ENCODE data around the gene TMEM198. TPM values are rescaled to one million over a fixed set of nuclear protein-coding genes. Genes with fewer than 3 reads are reported as not detected.

Gene TMEM198
- total RNA-seq, 1 experiment from 2014 or later = 1.1 TPM

DNA sequence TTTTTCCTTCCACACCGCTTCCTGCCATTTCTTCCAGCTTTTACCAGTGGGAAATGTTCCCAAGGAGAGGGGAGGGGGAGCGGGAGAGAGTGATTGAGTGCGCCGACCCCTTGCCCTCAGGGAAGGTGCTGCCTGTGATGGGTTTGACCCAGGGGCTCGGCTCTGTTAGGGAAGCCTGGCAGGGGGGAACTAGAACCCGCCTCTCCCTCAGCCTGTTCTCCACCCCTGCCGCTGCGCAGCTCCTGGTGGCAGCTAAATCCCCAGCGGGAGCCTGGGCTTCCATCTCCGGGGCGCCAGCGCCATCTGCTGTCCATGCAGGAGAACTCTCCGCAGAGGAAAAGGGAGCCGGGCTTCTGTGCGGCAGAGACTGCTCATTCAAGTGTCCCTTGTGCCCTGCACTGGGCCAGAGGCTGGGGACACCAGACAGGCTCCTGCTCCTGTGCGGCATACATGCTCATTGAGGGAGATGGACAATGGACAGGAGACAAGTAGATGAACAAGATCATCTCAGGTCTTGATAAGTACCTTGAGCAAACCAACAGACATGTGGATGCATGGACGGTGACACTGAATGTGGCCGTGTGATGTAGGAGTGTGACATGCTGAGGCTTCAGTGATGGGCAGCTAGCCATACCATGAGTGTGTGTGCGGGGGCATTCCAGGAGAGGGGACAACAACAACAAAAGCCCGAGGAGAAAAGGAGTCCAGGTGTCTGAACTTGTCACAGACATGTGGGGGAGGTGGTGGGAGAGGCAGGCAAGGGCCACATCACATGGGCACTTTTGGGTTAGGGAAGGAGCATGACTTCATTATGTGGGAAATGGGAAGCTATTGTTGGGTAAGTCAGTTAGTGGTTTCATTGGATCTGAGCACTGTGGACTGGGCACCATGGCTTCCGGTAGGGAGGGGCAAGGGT, 13.5 kb upstream of the TMEM198 start:
- Histone ChIP-seq H3K36me3 (ENCODE audit: low read depth, low read length) (no peaks in the 10 kb centered on the region), H3K4me1 (ENCODE audit: insufficient read depth, low read length) (no peaks in the 10 kb centered on the region), H3F3A (ENCODE audit: low read length, unreplicated experiment) (no peaks in the 10 kb centered on the region), H3K79me2 (ENCODE audit: low read length) (no peaks in the 10 kb centered on the region), H3K9me2 (replicated peaks; ENCODE audit: low read length) (no peaks in the 10 kb centered on the region), H3K27ac (ENCODE audit: low read length) (no peak overlapping the region), H4K20me1 (ENCODE audit: low read length) (no peaks in the 10 kb centered on the region), H3K4me3 (ENCODE audit: low read length) (peak overlapping the region; percentile 57; the same call in 1 of the 2 replicates), H3K4me2 (ENCODE audit: low read length) (peak overlapping the region; percentile 75), H2AFZ (ENCODE audit: low read length) (peak overlapping the region; percentile 65), H3K9me3 (ENCODE audit: low read length) (no peaks in the 10 kb centered on the region), H3K27me3 (ENCODE audit: low read length) (peaks cover 10% of the 10 kb centered on the region), H3K9ac (ENCODE audit: low read length) (no peak overlapping the region)
- TF ChIP-seq EZH2 (IDR thresholded peaks at IDR 0.05; ENCODE audit: low read length, unreplicated experiment) (no peak), CTCF (conservative IDR thresholded peaks at IDR 0.05; ENCODE audit: low read depth, low read length) (peak; percentile 96)
- peak; percentile 91 for DNase-seq
- ChIA-PET POLR2A (ENCODE audit: unreplicated experiment) (interaction anchor here (0.6 kb wide), 1 partner anchor 35 kb away, joined by 3 read pairs; no protein-coding TSS in a partner anchor), CTCF (interaction anchor here (0.5 to 2.2 kb wide), 22 partner anchors 8 to 529 kb away, joined by 3 to 47 read pairs (median 5); partner anchors contain the start of genes DNAJB2, DNPEP and GMPPA)
- intact Hi-C loops (cut with micrococcal nuclease) = loop anchor here (1.0 kb wide), 4 partner anchors 35 to 127 kb away; no protein-coding TSS in a partner anchor
- BruUV-seq (replicated peaks) = no TSS peak
- peak; percentile 91 for ATAC-seq

DNA sequence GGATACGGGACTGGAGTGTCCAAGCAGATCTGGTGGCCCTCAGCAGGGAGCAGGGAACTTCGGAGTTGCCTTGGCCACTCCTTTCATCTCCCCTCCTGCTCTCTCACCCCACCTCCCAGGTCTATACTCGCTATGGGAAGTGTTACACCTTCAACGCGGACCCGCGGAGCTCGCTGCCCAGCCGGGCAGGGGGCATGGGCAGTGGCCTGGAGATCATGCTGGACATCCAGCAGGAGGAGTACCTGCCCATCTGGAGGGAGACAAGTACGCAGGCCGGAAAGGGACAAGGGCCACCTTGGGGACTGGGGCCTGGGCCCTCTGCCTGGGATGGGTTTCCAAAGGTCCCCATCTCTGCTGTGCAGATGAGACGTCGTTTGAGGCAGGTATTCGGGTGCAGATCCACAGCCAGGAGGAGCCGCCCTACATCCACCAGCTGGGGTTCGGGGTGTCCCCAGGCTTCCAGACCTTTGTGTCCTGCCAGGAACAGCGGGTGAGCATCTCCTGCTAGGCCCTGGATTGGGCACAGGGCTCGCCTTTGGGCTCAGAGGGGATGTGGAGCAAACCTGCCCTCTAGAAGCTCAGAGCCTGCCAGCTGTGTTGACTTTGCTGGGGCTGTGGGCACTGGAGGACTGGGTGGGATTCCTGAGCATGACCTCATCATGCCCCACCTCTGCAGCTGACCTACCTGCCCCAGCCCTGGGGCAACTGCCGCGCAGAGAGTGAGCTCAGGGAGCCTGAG, 12.0 kb upstream of the TMEM198 start:
- no peak overlapping the region for H3K4me3 ChIP-seq (ENCODE audit: low read length)
- no peak for ATAC-seq
- H3K27me3 ChIP-seq (ENCODE audit: low read length) = peaks cover 10% of the 10 kb centered on the region
- H3K9ac ChIP-seq (ENCODE audit: low read length) = no peak overlapping the region
- H3K27ac ChIP-seq (ENCODE audit: low read length) = no peak overlapping the region
- no peaks in the 10 kb centered on the region for H3K9me3 ChIP-seq (ENCODE audit: low read length)
- H3F3A ChIP-seq (ENCODE audit: low read length, unreplicated experiment) = no peaks in the 10 kb centered on the region
- H3K79me2 ChIP-seq (ENCODE audit: low read length) = no peaks in the 10 kb centered on the region
- no peaks in the 10 kb centered on the region for H3K9me2 ChIP-seq (replicated peaks; ENCODE audit: low read length)
- H3K4me1 ChIP-seq (ENCODE audit: insufficient read depth, low read length) = no peaks in the 10 kb centered on the region
- no TSS peak for BruUV-seq (replicated peaks)
- TF ChIP-seq EZH2 (IDR thresholded peaks at IDR 0.05; ENCODE audit: low read length, unreplicated experiment) = no peak
- no peak for TF ChIP-seq CTCF (conservative IDR thresholded peaks at IDR 0.05; ENCODE audit: low read depth, low read length)
- no peak for TF ChIP-seq EZH2phosphoT487 (IDR thresholded peaks at IDR 0.05; ENCODE audit: borderline replicate concordance, low read length)
- no peak for DNase-seq
- H3K36me3 ChIP-seq (ENCODE audit: low read depth, low read length) = no peaks in the 10 kb centered on the region
- POLR2A ChIA-PET (ENCODE audit: unreplicated experiment) = no interaction called here
- intact Hi-C loops (cut with micrococcal nuclease) = no loop called here
- H4K20me1 ChIP-seq (ENCODE audit: low read length) = no peaks in the 10 kb centered on the region
- H2AFZ ChIP-seq (ENCODE audit: low read length) = no peak overlapping the region
- CTCF ChIA-PET = no interaction called here
- no peak overlapping the region for H3K4me2 ChIP-seq (ENCODE audit: low read length)

All from PC-3 (cell line).